Urinary bladder (tissue), 4 donors: ENCODE data around the gene RBBP9. TPM values are rescaled to one million over a fixed set of nuclear protein-coding genes. Genes with fewer than 3 reads are reported as not detected.
"Not testable (repeated sequence)": the region's sequence is repeated elsewhere in the genome, so short reads cannot be mapped to it uniquely, and the experiment has no call there.

Experiments
- DNase-seq: peaks from one replicate; pipeline ENCODE4 v3.0.0-alpha.2; 2015; ENCODE audit errors: extremely low spot score
- H3K27ac ChIP-seq: one replicate; pipeline ENCODE4 v1.5.1; 2013; ENCODE audit warnings: low read depth, mild to moderate bottlenecking, moderate library complexity
- H3K36me3 ChIP-seq: one replicate; pipeline ENCODE4 v1.6.1; 2013; ENCODE audit warnings: mild to moderate bottlenecking, moderate library complexity; ENCODE audit not compliant: insufficient read depth
- H3K4me1 ChIP-seq: one replicate; pipeline ENCODE4 v1.6.1; 2013; ENCODE audit warnings: mild to moderate bottlenecking, moderate library complexity; ENCODE audit not compliant: insufficient read depth
- H3K4me3 ChIP-seq: one replicate; pipeline ENCODE4 v1.5.1; 2013; ENCODE audit warnings: low read depth, low read length
- WGBS: extraction: QIAGEN DNeasy Blood & Tissue Kit; methylation state at CpG from one replicate; pipeline ENCODE4 v1.1.7; 2013; 5-methylcytosine and 5-hydroxymethylcytosine counted together
- polyA plus RNA-seq: library from polyadenylated mRNA; stranded (reverse); fragments of 200-250 nt; gene quantifications from one replicate; pipeline ENCODE4 v1.2.3, GENCODE V29; 2013
- total RNA-seq: library from RNA; depleted of rRNA; stranded (reverse); fragments of >200 nt; gene quantifications from one replicate; pipeline ENCODE4 v1.2.3, GENCODE V29; 2014
- donor health status: healthy with polysubstance abuse.
- donor health status: healthy.

RBBP9 gene
- total and polyA plus RNA-seq, 2 donors: 9.3 to 21.9 TPM

- no peak overlapping the region for H3K4me3 ChIP-seq
- no peak for DNase-seq
- H3K4me1 ChIP-seq: no peaks in the 10 kb centered on the region
- H3K36me3 ChIP-seq: peaks cover 4% of the 10 kb centered on the region
- H3K27ac ChIP-seq: no peak overlapping the region
- WGBS: 89% methylated on average over 2 of the region's 2 CpGs
These were observed 26.0 kb upstream of the RBBP9 start for GRCh38 chr20:18523066-18523465.

GRCh38 chr20:18522066-18522465, 25.0 kb upstream of the RBBP9 start:
- H3K4me3 ChIP-seq, DNase-seq, H3K36me3 ChIP-seq, H3K27ac ChIP-seq, H3K4me1 ChIP-seq: not testable (repeated sequence)
- 94% methylated on average over 9 of the region's 9 CpGs for WGBS

GRCh38 chr20:18515973-18516372, 18.9 kb upstream of the RBBP9 start:
- Histone ChIP-seq H3K4me1 (no peaks in the 10 kb centered on the region), H3K36me3 (peaks cover 2% of the 10 kb centered on the region), H3K4me3 (no peak overlapping the region), H3K27ac (no peak overlapping the region)
- no peak for DNase-seq

DNA sequence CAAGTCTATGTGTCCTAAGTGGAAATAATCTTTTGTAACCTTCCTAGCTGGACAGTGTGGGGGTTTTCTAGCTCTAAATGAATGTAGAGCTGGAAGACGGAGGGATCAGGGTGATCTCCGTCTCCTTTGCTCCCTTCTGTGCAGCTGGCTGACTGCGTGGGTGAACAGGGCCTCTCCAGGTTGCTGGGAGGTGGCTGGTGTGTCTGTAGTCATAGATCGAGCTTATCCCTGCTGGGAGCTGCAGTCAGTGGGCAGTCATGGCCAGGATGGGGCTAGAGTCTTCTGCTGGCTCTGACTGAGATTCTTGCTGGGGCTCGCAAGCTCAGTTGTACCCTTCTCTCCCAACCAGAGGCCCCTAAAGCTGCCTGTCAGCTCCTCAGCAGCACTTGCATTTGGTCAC, 17.1 kb upstream of the RBBP9 start:
- H3K36me3 ChIP-seq: peaks cover 2% of the 10 kb centered on the region
- WGBS: 89% methylated on average over 5 of the region's 5 CpGs
- no peak for DNase-seq

GRCh38 chr20:18513208-18513607, 16.2 kb upstream of the RBBP9 start:
- DNase-seq: no peak
- Histone ChIP-seq H3K4me1 (no peaks in the 10 kb centered on the region), H3K4me3 (no peak overlapping the region), H3K27ac (no peak overlapping the region), H3K36me3 (peaks cover 2% of the 10 kb centered on the region)
- WGBS: 94% methylated on average over 7 of the region's 7 CpGs

More for the DNA sequence above, 17.1 kb upstream of the RBBP9 start:
- Histone ChIP-seq H3K4me3 (no peak overlapping the region), H3K27ac (no peak overlapping the region), H3K4me1 (no peaks in the 10 kb centered on the region)

DNA sequence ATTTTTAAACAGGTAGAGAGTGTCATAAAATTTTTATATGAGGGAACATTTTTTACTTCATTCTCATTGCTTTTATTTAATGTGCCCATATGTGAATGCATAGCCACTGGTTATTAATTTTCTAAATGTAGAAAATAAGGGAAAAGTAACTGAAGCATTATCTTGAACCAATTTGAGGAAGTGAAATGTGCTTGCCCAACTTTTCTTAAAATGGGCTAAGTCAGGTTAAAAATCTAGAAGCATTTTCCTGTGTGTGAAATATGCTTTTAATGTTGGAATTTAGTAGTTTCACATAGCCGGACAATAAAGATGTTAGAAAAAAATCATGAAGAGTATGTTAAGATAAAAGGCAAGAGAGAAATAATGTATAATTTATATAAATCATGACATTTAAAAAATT, 14.5 kb upstream of the RBBP9 start:
- DNase-seq: no peak
- no peak overlapping the region for H3K27ac ChIP-seq
- no peak overlapping the region for H3K4me3 ChIP-seq
- peaks cover 2% of the 10 kb centered on the region for H3K36me3 ChIP-seq
- 90% methylated on average over 1 of the region's 1 CpG for WGBS
- H3K4me1 ChIP-seq: no peaks in the 10 kb centered on the region

GRCh38 chr20:18507218-18508191, 10.5 kb upstream of the RBBP9 start, which contains the start of gene SEC23B:
SEC23B (plus strand) TSS chr20:18507940; CDS start chr20:18510836, 2,896 bp downstream.
- Histone ChIP-seq H3K27ac (peak within 1 kb of the TSS; percentile 98), H3K4me1 (no peaks in the 10 kb centered on the region), H3K4me3 (peak within 1 kb of the TSS; percentile 72), H3K36me3 (no peaks in the 10 kb centered on the region)
- under 1% methylated on average over 69 of the region's 69 CpGs for WGBS
- peak; percentile 95 for DNase-seq

- peak; percentile 5 for DNase-seq
- 52% methylated on average over 8 of the region's 8 CpGs for WGBS
- peak overlapping the region; percentile 98 for H3K27ac ChIP-seq
These were observed 9.7 kb upstream of the RBBP9 start for GRCh38 chr20:18506744-18507143.

DNA sequence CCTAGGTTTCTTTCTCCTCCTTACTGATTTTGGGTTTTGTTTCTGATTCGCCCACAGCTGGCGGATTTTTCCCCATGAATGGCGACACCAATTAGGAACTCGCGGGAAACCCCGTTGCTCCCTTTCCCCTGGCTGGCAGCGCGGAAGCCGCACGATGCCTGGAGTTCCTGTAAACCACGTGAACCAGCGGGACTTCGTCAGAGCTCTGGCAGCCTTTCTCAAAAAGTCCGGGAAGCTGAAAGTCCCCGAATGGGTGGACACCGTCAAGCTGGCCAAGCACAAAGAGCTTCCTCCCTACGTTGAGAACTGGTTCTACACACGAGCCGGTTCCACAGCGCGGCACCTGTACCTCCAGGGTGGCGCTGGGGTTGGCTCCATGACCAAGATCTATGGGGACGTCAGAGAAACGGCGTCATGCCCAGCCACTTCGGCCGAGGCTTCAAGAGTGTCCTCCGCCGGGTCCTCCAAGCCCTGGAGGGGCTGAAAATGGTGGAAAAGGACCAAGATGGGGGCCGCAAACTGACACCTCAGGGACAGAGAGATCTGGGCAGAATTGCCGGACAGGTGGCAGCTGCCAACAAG, 7.5 kb upstream of the RBBP9 start:
- 70% methylated on average over 31 of the region's 31 CpGs for WGBS
- Histone ChIP-seq H3K27ac (no peak overlapping the region), H3K4me3 (no peak overlapping the region), H3K36me3 (no peaks in the 10 kb centered on the region), H3K4me1 (no peaks in the 10 kb centered on the region)
- no peak for DNase-seq

More at GRCh38 chr20:18506744-18507143, 9.7 kb upstream of the RBBP9 start:
- Histone ChIP-seq H3K36me3 (no peaks in the 10 kb centered on the region), H3K4me3 (peak overlapping the region; percentile 72), H3K4me1 (no peaks in the 10 kb centered on the region)

DNA sequence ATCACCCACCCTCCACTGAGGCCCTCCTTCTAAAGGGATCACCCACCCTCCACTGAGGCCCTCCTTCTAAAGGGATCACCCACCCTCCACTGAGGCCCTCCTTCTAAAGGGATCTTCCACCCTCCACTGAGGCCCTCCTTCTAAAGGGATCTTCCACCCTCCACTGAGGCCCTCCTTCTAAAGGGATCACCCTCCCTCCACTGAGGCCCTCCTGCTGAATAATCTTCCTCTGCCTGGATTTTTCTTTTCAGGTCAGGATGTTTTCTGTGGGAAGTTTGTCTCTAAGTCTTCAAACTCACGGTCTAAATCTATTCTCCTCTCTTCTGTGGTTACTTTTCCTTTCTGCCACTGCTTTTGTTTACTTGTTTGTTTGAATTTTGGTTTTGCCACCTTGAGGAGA, 4.6 kb upstream of the RBBP9 start:
- not testable (repeated sequence) for H3K4me1 ChIP-seq, H3K27ac ChIP-seq, H3K4me3 ChIP-seq, DNase-seq, H3K36me3 ChIP-seq
- 70% methylated on average over 1 of the region's 1 CpG for WGBS

GRCh38 chr20:18497603-18498002, 578 bp upstream of the RBBP9 start:
- Histone ChIP-seq H3K4me1 (no peaks in the 10 kb centered on the region), H3K4me3 (no peak overlapping the region), H3K27ac (no peak overlapping the region), H3K36me3 (no peaks in the 10 kb centered on the region)
- 89% methylated on average over 3 of the region's 3 CpGs for WGBS
- DNase-seq: no peak

GRCh38 chr20:18496042-18496441, 983 bp downstream of the RBBP9 start:
- H3K4me3 ChIP-seq: peak overlapping the region; percentile 77
- H3K4me1 ChIP-seq: no peaks in the 10 kb centered on the region
- WGBS: 16% methylated on average over 7 of the region's 7 CpGs
- H3K36me3 ChIP-seq: no peaks in the 10 kb centered on the region
- no peak overlapping the region for H3K27ac ChIP-seq
- no peak for DNase-seq

GRCh38 chr20:18488301-18488700, 8.7 kb downstream of the RBBP9 start:
- H3K36me3 ChIP-seq: peaks cover 2% of the 10 kb centered on the region
- no peak overlapping the region for H3K4me3 ChIP-seq
- 96% methylated on average over 3 of the region's 3 CpGs for WGBS
- no peak overlapping the region for H3K27ac ChIP-seq
- DNase-seq: no peak
- no peaks in the 10 kb centered on the region for H3K4me1 ChIP-seq

GRCh38 chr20:18481596-18481995, 15.4 kb downstream of the RBBP9 start:
- Histone ChIP-seq H3K4me3 (no peak overlapping the region), H3K36me3 (peaks cover 6% of the 10 kb centered on the region), H3K27ac (no peak overlapping the region), H3K4me1 (no peaks in the 10 kb centered on the region)
- DNase-seq: no peak
- WGBS: 96% methylated on average over 4 of the region's 4 CpGs
